ENCODE data around the gene DSPP. TPM values are rescaled to one million over a fixed set of nuclear protein-coding genes. Genes with fewer than 3 reads are reported as not detected.
"Not testable (repeated sequence)": the region's sequence is repeated elsewhere in the genome, so short reads cannot be mapped to it uniquely, and the experiment has no call there.

Gene DSPP
- total RNA-seq, 1 experiment from 2014 or later = not detected

DNA sequence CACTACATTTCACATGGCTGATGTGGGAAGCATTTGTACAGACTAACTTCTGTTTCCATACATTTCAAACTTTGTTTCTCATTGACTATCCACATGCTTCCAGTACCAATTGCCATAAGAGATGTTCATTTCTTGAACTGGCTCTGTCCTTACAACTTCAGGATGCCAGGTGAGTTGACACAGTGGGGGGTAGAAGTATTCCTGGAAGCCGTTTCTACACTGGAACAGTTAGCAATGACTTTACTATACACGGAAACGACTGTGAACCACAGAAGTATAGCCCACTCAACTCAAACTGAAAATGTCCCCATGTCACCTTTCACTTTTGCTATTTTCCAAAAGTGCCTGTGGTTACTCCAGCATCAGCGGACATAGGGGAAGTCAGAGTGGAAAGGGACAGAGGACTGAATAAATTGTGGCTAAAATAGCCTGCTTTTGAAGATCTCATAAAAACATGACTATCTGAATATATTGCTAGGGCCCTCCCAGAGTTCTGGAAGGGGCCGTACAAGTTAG, 38.0 kb upstream of the DSPP start:
- no peak overlapping the region for H3K27ac Mint-ChIP-seq
- H3K23me2 ChIP-seq (ENCODE audit: insufficient read length, low read depth, low read length, poor library complexity, severe bottlenecking) = no peaks in the 10 kb centered on the region
- H3K4me2 ChIP-seq (ENCODE audit: insufficient read depth, insufficient read length, low read length) = no peak overlapping the region
- H3K18ac ChIP-seq (ENCODE audit: insufficient read length, low read depth, low read length) = no peak overlapping the region
- H2BK12ac ChIP-seq (ENCODE audit: insufficient read length, low read depth, low read length) = no peak overlapping the region
- H3K4ac ChIP-seq (ENCODE audit: low read depth, low read length) = no peak overlapping the region
- H2AFZ ChIP-seq (ENCODE audit: low read length) = no peak overlapping the region
- no peak overlapping the region for H2BK120ac ChIP-seq (ENCODE audit: low read depth, low read length, poor library complexity, severe bottlenecking)
- H3K4me1 ChIP-seq (ENCODE audit: insufficient read depth, low read length) = peaks cover 3% of the 10 kb centered on the region
- no peaks in the 10 kb centered on the region for H3K27me3 Mint-ChIP-seq (ENCODE audit: low read depth)
- no peak overlapping the region for H4K91ac ChIP-seq (ENCODE audit: insufficient read length, low read depth, low read length)
- no peak overlapping the region for H2BK5ac ChIP-seq (ENCODE audit: insufficient read length, low read length)
- TF ChIP-seq, protein P1, sequence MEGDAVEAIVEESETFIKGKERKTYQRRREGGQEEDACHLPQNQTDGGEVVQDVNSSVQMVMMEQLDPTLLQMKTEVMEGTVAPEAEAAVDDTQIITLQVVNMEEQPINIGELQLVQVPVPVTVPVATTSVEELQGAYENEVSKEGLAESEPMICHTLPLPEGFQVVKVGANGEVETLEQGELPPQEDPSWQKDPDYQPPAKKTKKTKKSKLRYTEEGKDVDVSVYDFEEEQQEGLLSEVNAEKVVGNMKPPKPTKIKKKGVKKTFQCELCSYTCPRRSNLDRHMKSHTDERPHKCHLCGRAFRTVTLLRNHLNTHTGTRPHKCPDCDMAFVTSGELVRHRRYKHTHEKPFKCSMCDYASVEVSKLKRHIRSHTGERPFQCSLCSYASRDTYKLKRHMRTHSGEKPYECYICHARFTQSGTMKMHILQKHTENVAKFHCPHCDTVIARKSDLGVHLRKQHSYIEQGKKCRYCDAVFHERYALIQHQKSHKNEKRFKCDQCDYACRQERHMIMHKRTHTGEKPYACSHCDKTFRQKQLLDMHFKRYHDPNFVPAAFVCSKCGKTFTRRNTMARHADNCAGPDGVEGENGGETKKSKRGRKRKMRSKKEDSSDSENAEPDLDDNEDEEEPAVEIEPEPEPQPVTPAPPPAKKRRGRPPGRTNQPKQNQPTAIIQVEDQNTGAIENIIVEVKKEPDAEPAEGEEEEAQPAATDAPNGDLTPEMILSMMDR (conservative IDR thresholded peaks at IDR 0.05) = no peak
- no peak overlapping the region for H3K56ac ChIP-seq (ENCODE audit: insufficient read length, low read depth, low read length)
- H3K23ac ChIP-seq (ENCODE audit: insufficient read length, low read depth, low read length) = no peak overlapping the region
- WGBS (ENCODE audit: extremely low coverage, insufficient read length, low lambda C conversion rate) = no CpG with 5 or more reads among the region's 5 CpGs
- no peaks in the 10 kb centered on the region for H3K79me2 ChIP-seq (ENCODE audit: insufficient read depth, low read length)
- no peaks in the 10 kb centered on the region for H3K9me3 ChIP-seq (ENCODE audit: control insufficient read depth, low read depth, low read length)
- no peak overlapping the region for H3K14ac ChIP-seq (ENCODE audit: insufficient read depth, low read length)
- H3K4me3 Mint-ChIP-seq = no peak overlapping the region
- no peaks in the 10 kb centered on the region for H3K27me3 ChIP-seq (ENCODE audit: insufficient read depth, low read length)
- H3K36me3 Mint-ChIP-seq (ENCODE audit: insufficient read depth in 1 of 3, low read depth in 3 of 3) = peaks cover 0 to 4% (median 0%) of the 10 kb centered on the region in 3 experiments; a peak in 1 of 7 replicates
- peaks cover 13% of the 10 kb centered on the region in 2 experiments for H3K4me1 Mint-ChIP-seq
- H2AK5ac ChIP-seq (ENCODE audit: insufficient read length, low read length) = no peak overlapping the region
- H2BK20ac ChIP-seq (ENCODE audit: low read depth, low read length, poor library complexity, severe bottlenecking) = no peak overlapping the region
- no peak overlapping the region for H3T11ph ChIP-seq (ENCODE audit: low read length)
- DNase-seq = no peak
- no peak overlapping the region for H3K9ac ChIP-seq (ENCODE audit: extremely low read depth, insufficient read length, low read length)
- H4K5ac ChIP-seq (ENCODE audit: insufficient read length, low read depth, low read length) = no peak overlapping the region
- no peak overlapping the region for H3K27ac ChIP-seq (ENCODE audit: insufficient read length, low read depth, low read length)
- H4K8ac ChIP-seq (replicated peaks; ENCODE audit: insufficient read length, low read depth, low read length) = no peak overlapping the region
- H4K20me1 ChIP-seq (ENCODE audit: control insufficient read depth, insufficient read depth, insufficient read length) = no peaks in the 10 kb centered on the region
- no peaks in the 10 kb centered on the region for H3K79me1 ChIP-seq (ENCODE audit: insufficient read depth, low read depth, low read length, poor library complexity, severe bottlenecking)
- no peak overlapping the region for H2BK15ac ChIP-seq (ENCODE audit: low read depth, low read length)
- peaks cover 3 to 5% of the 10 kb centered on the region in 2 experiments; a peak in 2 of 5 replicates for H3K9me3 Mint-ChIP-seq

DNA sequence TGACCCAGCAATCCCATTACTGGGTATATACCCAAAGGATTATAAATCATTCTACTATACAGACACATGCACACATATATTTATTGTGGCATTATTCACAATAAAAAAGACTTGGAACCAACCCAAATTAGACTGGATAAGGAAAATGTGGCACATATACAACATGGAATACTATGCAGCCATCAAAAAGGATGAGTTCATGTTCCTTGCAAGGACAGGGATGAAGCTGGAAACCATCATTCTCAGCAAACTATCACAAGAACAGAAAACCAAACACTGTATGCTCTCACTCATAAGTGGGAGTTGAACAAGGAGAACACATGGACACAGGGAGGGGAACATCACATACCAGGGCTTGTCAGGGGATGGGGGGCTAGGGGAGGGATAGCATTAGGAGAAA, 34.0 kb upstream of the DSPP start:
- not testable (repeated sequence) for H2BK5ac ChIP-seq (ENCODE audit: insufficient read length, low read length); H3K79me2 ChIP-seq (ENCODE audit: insufficient read depth, low read length); H4K8ac ChIP-seq (replicated peaks; ENCODE audit: insufficient read length, low read depth, low read length); H3K4me1 ChIP-seq (ENCODE audit: insufficient read depth, low read length); H3K9ac ChIP-seq (ENCODE audit: extremely low read depth, insufficient read length, low read length); H2AK5ac ChIP-seq (ENCODE audit: insufficient read length, low read length); H3K27me3 Mint-ChIP-seq (ENCODE audit: low read depth); H3K4me2 ChIP-seq (ENCODE audit: insufficient read depth, insufficient read length, low read length); H3K23ac ChIP-seq (ENCODE audit: insufficient read length, low read depth, low read length); H2BK12ac ChIP-seq (ENCODE audit: insufficient read length, low read depth, low read length); H3K27ac Mint-ChIP-seq; H3K4ac ChIP-seq (ENCODE audit: low read depth, low read length); H2BK20ac ChIP-seq (ENCODE audit: low read depth, low read length, poor library complexity, severe bottlenecking); H3K4me3 Mint-ChIP-seq; H4K5ac ChIP-seq (ENCODE audit: insufficient read length, low read depth, low read length); H3K36me3 Mint-ChIP-seq (ENCODE audit: insufficient read depth in 1 of 3, low read depth in 3 of 3); H4K91ac ChIP-seq (ENCODE audit: insufficient read length, low read depth, low read length); H3K27ac ChIP-seq (ENCODE audit: insufficient read length, low read depth, low read length); H3K56ac ChIP-seq (ENCODE audit: insufficient read length, low read depth, low read length); H3K79me1 ChIP-seq (ENCODE audit: insufficient read depth, low read depth, low read length, poor library complexity, severe bottlenecking); DNase-seq; H3K9me3 Mint-ChIP-seq; H2BK15ac ChIP-seq (ENCODE audit: low read depth, low read length); H3K14ac ChIP-seq (ENCODE audit: insufficient read depth, low read length); H3K4me1 Mint-ChIP-seq; H2AFZ ChIP-seq (ENCODE audit: low read length); H4K20me1 ChIP-seq (ENCODE audit: control insufficient read depth, insufficient read depth, insufficient read length); H3K27me3 ChIP-seq (ENCODE audit: insufficient read depth, low read length); H3K18ac ChIP-seq (ENCODE audit: insufficient read length, low read depth, low read length); H2BK120ac ChIP-seq (ENCODE audit: low read depth, low read length, poor library complexity, severe bottlenecking); H3K23me2 ChIP-seq (ENCODE audit: insufficient read length, low read depth, low read length, poor library complexity, severe bottlenecking); H3T11ph ChIP-seq (ENCODE audit: low read length); H3K9me3 ChIP-seq (ENCODE audit: control insufficient read depth, low read depth, low read length)
